ENCODE data around the gene ST6GAL2.

ST6GAL2 gene, protein sequence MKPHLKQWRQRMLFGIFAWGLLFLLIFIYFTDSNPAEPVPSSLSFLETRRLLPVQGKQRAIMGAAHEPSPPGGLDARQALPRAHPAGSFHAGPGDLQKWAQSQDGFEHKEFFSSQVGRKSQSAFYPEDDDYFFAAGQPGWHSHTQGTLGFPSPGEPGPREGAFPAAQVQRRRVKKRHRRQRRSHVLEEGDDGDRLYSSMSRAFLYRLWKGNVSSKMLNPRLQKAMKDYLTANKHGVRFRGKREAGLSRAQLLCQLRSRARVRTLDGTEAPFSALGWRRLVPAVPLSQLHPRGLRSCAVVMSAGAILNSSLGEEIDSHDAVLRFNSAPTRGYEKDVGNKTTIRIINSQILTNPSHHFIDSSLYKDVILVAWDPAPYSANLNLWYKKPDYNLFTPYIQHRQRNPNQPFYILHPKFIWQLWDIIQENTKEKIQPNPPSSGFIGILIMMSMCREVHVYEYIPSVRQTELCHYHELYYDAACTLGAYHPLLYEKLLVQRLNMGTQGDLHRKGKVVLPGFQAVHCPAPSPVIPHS

DNA sequence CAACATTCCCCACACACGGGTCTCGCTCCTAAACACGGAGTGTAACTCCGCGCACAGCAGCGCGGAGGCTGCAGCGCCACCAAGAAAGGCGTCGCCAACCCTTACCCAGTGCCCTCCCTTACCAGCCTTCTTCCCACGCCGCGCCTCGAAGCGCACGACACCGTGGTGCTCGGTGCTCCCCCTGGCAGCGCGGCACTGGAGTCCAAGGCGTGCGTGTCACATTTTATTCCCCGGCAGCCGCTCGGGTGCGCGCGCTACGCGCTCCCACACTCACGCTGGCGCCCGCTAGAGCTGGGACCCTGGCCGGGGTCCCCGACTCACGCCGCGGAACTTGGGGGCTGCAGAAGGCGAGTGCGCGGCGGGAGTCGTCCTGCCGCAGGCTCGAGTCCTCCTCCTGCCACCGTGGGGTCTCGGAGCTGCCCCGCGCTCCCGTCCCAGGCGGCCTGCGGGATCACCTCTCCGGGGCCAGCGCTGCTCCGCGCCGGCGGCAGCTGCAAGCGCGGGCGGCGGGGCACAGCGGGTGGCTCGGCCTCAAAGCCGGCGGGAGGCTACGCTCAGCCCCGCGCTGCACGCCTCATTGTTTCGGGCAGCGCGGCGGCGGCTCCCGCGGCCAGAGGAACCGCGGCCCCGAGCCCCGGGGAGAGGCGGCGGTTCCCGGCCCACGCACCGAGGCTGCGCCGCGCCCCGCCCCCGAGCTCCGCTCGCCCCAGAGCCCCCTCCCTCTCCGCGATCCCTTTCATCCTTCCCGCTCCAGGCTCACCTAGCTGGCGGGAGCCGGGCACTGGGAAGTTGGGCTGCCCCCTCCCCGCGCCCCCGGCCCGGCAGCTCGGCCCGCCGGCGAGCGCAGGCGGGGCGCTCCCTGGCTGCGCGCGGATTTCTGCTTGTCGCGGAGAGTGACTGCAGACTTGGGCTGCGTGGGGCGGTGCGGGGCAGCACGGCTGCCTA lies at the start of gene ST6GAL2:
Gene ST6GAL2, minus strand, starts transcription at position 197 of the 945 bp plus-strand sequence. CDS start 42,190 bp downstream, outside the sequence.
- DNase-seq (ENCODE audit: low spot score) = no peak

DNA sequence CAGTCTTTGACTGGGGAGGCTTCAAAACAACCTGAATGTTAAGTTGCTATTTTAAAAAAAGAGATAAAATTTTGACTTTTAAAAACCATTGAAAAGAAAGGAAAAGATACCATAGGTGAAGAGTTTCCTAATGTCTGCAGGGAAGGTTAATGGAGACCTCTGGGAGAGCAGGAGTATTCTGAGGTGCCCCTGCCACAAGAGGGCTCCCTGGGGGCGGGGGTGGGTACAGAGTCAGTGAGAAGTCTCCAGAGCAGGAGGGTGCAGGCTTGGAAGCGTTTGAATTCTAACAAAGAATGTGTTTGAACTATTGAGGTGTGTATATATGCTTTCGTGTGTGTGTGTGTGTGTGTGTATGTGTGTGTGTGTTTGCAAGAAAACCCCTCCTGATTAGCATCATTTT lies 46.7 kb upstream of the ST6GAL2 start:
- DNase-seq (ENCODE audit: low spot score) = no peak

DNA sequence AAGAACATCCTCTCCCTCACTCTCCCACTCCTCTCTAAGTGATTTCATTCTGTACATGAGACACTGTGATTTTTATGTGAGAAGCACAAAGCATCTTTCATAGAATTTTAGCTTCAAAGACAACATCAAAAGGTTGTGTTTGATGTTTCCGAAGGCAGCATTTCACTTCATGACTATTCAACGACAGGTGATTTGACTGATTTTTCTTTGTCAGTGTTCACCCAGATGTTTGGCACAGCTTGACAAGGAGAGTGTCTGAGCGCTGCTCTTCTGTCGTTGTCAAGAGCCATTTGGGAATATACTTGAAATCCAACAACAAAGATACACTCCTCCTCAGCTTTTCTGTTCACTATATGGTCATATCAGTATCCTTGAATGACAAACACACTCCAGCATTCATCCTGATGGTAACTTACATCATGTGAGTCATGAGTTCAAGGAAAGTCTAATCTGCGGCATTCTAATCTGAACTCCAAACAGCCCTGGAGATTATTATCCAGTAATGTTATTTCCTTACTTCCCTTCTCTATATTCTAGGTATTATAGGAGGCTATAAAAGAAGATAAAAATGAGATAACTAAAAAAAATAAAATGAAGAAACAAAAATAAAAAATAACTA lies 45.9 kb upstream of the ST6GAL2 start:
- no peak for DNase-seq (ENCODE audit: low spot score)

DNA sequence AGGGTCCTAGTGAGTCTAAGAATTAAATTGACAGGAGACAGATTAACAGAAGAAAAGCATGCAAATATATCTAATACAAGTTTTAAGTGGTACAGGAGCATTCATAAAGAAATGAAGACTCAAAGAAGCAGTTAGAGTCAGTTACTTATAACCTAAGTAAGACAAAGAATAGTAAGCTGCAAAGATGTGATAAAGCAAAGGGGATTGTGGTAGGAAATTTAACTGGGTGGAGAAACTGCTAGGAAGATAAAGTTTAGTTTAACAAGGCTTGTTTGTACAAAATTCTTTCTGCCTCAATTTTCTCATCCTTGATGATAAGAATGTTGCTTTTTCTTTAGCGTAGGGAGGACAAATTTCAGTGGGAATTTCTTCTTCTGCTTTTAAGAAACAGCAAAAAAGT lies 35.5 kb upstream of the ST6GAL2 start:
- no peak for DNase-seq (ENCODE audit: low spot score)

DNA sequence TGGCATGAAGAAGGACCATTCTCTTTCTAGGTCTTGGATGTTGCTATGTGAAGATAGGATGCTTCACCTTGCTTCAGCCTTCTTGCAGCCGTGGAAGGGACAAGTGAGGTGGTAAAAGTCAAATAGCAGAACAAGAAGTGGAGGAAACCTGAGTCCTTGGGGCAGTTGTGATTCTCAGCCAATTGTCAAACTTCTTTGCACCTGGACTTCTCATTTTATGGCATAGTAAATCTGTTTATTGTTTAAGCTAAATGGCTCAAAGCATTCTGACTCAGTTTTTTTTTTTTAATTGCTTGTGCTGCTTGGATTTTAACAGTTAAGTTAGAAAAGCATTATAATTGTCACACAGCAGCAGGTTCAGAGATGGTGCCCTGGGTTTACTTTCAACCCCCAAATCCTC lies 33.0 kb upstream of the ST6GAL2 start:
- no peak for DNase-seq (ENCODE audit: low spot score)

DNA sequence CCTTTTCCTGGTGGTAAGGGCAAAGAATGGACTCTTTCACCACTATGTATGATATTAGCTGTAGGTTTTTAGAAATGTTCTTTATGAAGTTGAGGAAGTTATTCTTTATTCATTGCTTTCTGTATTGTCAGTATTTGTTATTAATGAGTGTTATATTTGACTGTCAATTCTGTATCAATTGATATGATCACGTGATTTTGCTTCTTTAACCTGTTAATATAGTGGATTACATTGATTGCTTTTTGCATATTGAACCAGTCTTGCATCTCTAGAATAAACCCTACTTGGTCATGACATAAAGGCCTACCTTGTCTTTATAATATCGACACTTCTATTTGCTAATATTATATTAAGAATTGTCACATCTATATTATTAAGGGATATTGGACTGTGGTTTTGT lies 18.3 kb upstream of the ST6GAL2 start:
- no peak for DNase-seq (ENCODE audit: low spot score)

DNA sequence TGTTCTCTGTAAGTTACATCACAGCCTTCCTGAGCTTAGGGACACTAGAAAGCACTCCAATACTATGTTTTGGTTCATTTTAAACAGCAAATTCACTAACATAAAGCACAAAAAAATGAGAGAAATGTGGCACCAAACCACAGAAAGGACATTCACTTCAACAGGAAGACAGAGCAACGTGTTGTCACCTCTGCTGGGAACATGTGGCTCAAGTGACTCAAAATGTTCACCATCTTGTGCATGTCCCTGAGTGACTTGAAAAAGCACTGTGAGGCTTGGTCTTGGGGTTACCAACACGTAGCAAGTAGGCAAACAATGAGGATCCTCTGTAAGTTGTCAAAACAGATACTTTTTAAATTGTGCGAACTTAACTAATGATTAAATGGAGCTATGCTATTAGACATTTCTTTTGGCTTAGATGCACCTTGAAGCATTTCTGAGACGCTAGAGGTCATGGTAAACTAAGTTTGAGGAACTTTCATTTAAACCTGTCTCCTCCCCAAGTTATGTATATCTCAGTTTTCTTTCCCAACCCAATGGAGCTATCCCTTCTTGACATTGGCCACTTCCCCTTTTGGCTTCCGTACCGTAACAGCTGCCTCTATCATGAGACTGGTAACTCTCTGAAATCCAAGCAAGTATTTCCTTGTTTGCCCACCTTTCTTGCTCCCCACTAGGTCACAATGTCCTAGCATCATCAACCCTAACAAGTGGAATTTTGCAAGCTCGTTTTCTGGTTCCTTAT lies 14.0 kb upstream of the ST6GAL2 start:
- no peak for DNase-seq (ENCODE audit: low spot score)

DNA sequence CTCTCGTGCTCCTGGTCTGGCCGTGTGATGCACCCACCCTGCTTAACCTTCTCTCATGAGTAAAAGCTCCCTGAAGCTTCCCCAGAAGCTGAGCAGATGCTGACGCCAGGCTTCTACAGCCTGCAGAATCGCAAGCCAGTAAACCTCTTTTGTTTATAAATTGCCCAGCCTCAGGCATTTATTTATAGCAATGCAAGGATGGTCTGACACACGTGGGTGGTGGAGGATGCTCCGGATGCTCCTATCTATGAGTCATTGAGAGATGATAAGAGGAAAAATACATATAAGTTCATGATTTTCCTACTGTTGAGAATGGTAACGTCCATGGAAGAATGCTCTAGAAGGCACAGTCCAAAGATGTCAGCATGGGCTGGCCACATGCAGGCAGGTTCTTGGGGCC lies 8.6 kb upstream of the ST6GAL2 start:
- no peak for DNase-seq (ENCODE audit: low spot score)

DNA sequence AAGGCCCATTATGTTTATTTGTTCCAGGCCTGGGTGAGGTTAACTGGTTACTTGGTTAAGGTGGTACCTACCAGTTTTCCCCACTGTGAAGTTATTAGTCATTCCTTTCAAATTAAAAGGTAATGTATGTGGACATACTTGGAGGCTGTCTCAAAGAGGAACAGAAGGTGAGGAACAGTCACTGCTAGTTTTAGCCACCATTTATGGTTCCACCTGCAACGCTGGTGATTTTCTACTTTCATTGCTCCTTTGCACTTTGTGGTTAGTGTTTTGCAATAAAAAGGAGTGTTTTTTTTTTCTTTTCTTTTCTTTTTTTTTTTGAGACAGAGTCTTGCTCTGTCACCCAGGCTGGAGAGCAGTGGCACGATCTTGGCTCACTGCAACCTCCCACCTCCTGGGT lies 6.1 kb upstream of the ST6GAL2 start:
- no peak for DNase-seq (ENCODE audit: low spot score)

DNA sequence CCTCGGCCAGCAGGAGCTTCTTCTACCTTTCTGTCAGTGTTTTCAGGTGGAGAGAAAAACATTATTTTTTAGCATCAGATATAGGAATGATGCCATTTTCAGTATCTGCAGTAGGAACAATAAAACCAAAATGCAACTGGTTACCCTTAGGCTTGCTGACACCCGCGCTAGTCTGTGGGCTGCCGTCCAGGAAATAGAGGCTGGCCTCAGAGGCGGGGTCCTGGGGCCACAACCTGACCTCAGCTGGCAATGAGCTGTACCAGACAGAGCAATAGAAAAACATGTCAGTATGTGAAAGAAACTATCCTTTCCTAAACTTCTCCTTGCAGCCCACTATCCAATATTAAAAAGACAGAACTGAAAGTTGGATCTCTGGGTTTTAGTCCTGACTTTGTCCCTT lies 4.6 kb upstream of the ST6GAL2 start:
- DNase-seq (ENCODE audit: low spot score) = no peak

DNA sequence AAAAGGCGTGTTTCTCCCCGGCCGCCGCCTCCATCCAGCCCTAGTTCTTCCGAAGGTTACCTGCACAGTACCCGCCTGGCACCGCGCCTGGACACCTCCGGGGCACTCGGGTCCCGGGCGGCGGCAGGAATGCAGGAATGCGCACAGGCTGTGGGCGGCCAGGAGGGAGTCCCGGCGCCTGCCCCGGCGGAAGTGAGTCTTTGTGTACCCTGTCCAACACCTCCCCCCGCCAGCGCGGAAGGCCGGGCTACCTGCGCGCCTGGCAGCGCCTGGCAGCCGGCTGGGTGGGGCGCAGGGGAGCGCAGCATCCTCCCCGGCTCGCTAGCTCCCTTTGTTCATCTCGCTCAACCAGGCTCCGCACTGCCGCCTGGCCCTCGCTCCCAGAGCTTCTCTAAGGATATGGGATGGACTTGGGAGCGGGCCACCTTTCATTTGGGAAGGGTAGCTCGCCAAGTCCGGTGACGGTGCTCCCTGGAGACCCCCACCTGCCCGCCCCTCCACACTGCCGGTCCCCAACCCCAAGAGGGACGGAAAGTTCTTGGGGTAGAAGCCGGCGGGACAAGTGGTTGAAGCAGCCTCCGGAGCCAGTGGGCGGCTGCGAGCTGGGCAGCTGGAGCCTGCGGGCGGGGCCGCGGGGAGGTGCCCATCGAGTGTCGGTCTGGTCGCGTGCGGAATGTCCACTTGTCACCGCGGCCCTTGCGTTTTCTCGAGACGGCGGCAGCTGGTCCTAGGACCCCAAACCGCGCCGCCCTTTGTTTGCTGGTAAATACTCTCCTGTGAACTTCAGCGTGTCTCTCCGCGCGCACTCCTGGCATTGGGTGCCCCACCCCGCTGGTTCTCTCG lies 1.2 kb upstream of the ST6GAL2 start:
- DNase-seq (ENCODE audit: low spot score) = no peak

DNA sequence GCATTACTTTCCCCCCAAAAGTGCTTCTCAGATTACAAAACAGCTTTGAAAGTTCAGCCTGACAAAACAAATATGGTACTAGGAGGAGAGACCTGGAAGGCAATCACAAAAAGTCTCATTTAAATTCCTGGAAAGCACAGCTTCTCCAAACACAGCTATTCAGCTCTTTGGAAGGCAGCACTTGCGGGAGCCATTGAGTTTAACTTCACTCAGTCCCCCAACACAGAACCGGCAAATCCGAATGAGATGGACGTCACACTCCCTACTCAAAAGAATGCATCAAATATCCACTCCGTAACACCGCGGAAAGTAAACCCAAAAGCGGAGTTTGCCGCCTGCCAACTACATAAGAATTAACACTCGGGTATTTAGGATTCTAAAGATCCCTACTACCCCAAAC lies 638 bp downstream of the ST6GAL2 start:
- DNase-seq (ENCODE audit: low spot score) = no peak

DNA sequence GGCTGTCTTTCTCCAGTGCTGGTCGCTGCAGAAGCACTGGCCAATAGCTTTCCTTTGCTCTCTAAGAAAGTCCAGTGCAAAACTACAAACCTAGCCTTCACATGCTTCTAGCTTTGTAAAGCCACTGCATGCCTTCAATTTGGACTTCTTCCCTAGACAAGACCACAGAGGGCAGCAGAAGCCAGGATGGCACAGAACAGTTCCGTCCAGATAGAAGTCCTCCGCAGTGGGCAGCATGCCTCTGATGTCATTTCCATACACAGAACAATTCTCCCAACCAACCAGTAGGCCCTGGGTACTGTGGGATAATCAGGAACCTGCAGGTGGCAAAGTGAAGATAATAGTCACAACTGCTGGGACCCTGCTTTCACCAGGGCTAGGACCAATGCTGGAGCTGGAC lies 3.3 kb downstream of the ST6GAL2 start:
- DNase-seq (ENCODE audit: low spot score) = no peak

DNA sequence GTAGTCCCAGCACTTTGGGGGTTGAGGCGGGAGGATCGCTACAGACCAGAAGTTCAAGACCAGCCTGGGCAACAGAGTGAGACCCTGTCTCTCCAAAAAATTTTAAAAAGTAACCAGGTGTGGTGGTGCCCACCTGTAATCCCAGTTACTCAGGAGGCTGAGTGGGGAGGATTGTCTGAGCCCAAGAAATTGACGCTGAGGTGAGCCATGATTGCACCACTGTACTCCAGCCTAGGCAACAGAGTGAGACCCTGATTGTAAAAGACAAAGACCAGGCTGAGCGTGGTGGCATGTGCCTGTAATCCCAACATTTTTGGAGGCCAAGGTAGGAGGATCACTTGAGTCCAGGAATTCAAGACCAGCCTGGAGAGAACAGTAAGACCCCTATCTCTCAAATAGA lies 7.8 kb downstream of the ST6GAL2 start:
- no peak for DNase-seq (ENCODE audit: low spot score)

DNA sequence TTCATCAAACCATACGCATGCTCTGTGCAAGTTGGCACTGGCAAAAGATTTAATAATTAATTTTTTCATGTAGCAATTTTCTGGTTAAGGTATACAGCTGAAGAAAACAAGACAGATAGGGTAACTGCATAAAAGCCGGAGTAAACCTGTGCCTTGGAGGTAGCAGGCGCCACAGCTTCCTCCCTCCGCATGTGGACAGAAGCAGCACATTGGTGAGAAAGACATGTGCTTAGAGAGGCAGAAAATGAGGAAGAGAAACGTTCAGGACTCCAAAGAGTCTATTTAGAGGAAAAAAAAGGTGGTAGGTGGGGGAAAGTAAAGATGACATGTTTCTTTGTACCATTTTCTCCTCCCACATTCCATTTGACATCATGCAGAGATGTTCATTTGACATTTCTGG lies 9.3 kb downstream of the ST6GAL2 start:
- DNase-seq (ENCODE audit: low spot score) = no peak

DNA sequence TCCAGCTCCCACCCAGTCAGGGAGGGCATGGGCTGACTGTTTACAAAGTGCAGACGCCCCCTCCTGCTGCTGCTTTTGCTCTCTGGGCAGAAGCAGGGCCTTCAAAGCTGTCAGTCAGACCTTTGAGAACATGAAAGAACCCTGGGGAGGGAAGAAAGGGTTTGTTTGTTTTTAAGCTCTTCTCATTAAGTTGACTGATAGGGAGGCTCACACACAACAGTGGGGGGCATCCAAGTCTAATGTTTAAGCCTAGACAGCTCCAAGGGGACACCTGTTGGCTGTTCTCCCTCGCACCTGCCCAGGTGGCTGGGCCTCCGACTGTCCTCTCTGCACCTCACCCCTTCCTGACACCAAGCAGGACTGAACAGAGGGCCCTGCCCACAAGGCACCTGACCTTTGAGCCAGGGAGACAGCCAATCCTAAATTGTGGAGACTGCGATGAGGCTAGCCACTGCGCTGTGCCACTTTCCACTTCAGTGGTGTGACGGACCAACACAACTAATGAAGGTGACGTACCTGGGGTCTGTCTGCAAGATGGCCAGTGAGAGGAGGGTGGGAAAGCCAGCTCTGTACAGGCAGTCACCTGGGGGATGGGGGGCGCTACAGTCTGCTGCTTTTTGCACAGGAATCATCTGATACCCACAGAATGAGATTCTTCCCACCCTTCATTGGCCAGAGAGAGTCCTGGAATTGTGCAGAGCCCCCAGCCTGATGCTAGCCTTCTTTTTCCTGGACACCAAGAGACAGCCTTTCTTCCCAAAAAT lies 16.3 kb downstream of the ST6GAL2 start:
- no peak for DNase-seq (ENCODE audit: low spot score)

DNA sequence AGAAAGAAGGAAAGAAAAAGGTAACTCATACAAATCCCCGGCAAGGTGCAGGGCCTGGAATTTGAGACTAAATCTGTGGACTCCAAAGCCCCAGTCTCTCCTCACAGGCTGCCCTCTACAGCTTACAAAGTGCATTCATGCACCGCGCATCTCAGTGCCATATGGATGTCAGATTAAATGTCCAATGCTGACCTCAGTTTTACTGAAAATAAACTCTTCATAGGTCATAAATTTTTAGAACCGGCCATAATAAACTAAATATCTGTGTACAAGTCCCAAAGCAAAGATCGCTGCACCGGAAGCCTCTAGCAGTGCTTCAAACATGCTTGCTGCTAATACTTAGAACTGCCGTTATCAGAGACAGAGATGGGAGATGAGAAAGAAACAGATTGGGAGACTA lies 17.7 kb downstream of the ST6GAL2 start:
- no peak for DNase-seq (ENCODE audit: low spot score)

DNA sequence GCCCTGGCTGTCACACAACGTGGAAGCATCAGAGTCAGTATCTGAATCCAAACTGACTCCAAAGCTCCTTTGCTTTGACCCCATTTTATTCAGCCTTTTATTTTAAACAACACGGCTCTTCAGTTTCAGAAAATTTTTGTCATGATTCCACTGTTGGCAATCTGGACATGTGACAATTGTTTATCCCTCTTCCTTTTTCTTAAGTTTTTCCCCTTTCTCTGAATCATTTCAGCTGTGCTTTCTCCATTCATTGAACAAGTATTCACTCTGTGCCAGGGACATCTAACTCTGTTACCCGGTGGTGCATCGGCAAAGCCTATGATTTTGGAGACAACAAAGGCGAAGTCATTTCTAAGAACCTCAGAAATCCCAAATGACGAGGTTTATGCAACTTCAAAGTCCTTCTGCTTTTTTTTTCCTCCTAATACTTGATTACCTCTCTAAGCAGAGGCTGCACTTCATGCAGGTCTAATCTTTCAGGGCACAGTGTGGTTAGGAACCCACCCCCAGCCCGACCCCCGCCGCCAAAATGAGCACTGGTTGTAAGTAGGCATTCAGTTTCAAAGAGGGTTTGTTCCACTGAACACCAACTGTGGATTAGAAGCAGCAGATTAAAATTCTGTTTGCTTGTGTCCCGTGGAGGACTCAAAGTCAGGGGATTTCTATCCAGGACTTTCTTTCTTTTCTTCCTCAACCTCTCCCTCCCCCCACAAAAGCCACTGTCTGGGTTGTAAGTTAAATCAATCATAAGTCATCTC lies 18.6 kb downstream of the ST6GAL2 start:
- DNase-seq (ENCODE audit: low spot score) = no peak

DNA sequence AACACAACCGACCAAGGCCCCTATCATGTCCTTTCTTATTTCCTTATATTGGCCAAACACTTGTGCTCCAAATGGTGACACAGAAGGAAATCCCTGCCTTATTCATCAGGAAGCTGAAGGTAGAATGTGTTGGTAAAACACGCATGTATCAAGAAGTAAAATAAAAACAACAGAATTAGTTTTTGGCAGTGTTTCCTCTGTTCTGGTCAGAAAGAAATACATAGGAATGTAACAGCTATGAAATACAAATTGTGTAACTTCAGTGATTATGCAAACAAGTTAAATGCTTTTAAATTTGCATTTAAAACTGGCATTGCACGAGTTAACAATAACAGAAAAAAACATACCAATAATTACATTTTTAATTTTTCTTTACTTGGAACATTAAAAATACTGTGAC lies 19.3 kb downstream of the ST6GAL2 start:
- DNase-seq (ENCODE audit: low spot score) = no peak
